H9 (cell line): ENCODE results near the gene HIBCH. TPM values are rescaled to one million over a fixed set of nuclear protein-coding genes. Genes with fewer than 3 reads are reported as not detected.

Experiments used
- DNase-seq: peaks from one replicate; pipeline ENCODE4 v3.0.0-alpha.2; 2017
- H2AFZ ChIP-seq: one replicate; pipeline ENCODE4 v1.6.1; 2013; ENCODE audit warnings: mild to moderate bottlenecking, low read length, control low read depth, moderate library complexity
- H2AK5ac ChIP-seq: 2 replicates; pipeline ENCODE4 v1.6.1; 2013; ENCODE audit warnings: low read length, control low read depth, mixed read lengths; ENCODE audit not compliant: insufficient read length
- H2BK120ac ChIP-seq: one replicate; pipeline ENCODE4 v1.6.1; 2013; ENCODE audit warnings: low read depth, mild to moderate bottlenecking, low read length, control low read depth, inconsistent platforms; ENCODE audit not compliant: poor library complexity, severe bottlenecking
- H2BK12ac ChIP-seq: 2 replicates; pipeline ENCODE4 v1.6.1; 2013; ENCODE audit warnings: low read length, control low read depth, mixed read lengths, low read depth; ENCODE audit not compliant: insufficient read length
- H2BK15ac ChIP-seq: 2 replicates; pipeline ENCODE4 v1.6.1; 2013; ENCODE audit warnings: low read depth, low read length, control low read depth
- H2BK20ac ChIP-seq: one replicate; pipeline ENCODE4 v1.6.1; 2013; ENCODE audit warnings: low read depth, mild to moderate bottlenecking, low read length, control low read depth, inconsistent platforms; ENCODE audit not compliant: poor library complexity, severe bottlenecking
- H2BK5ac ChIP-seq: 2 replicates; pipeline ENCODE4 v1.6.1; 2013; ENCODE audit warnings: low read length, control low read depth, mixed read lengths; ENCODE audit not compliant: insufficient read length
- H3K14ac ChIP-seq: 2 replicates; pipeline ENCODE4 v1.6.1; 2013; ENCODE audit warnings: low read length, control low read depth; ENCODE audit not compliant: insufficient read depth
- H3K18ac ChIP-seq: 2 replicates; pipeline ENCODE4 v1.6.1; 2013; ENCODE audit warnings: low read depth, mild to moderate bottlenecking, mixed read lengths, low read length, control low read depth; ENCODE audit not compliant: insufficient read length
- H3K23ac ChIP-seq: 2 replicates; pipeline ENCODE4 v1.6.1; 2013; ENCODE audit warnings: low read length, control low read depth, mixed read lengths, low read depth; ENCODE audit not compliant: insufficient read length
- H3K23me2 ChIP-seq: 2 replicates; pipeline ENCODE4 v1.6.1; 2013; ENCODE audit warnings: low read depth, mild to moderate bottlenecking, mixed read lengths, low read length, control low read depth; ENCODE audit not compliant: insufficient read length, poor library complexity, severe bottlenecking
- H3K27ac ChIP-seq: 2 replicates; pipeline ENCODE4 v1.5.1; 2013; ENCODE audit warnings: low read length, control low read depth, mixed read lengths, low read depth; ENCODE audit not compliant: insufficient read length
- H3K27me3 ChIP-seq: 2 replicates; pipeline ENCODE4 v1.6.1; 2013; ENCODE audit warnings: low read length, control low read depth, inconsistent platforms; ENCODE audit not compliant: insufficient read depth
- H3K4ac ChIP-seq: 2 replicates; pipeline ENCODE4 v1.6.1; 2013; ENCODE audit warnings: low read depth, mild to moderate bottlenecking, control low read depth, inconsistent platforms, low read length, moderate library complexity
- H3K4me1 ChIP-seq: 2 replicates; pipeline ENCODE4 v1.6.1; 2013; ENCODE audit warnings: low read length, control low read depth, inconsistent platforms; ENCODE audit not compliant: insufficient read depth
- H3K4me2 ChIP-seq: 2 replicates; pipeline ENCODE4 v1.6.1; 2013; ENCODE audit warnings: low read length, control low read depth, mixed read lengths; ENCODE audit not compliant: insufficient read length, insufficient read depth
- H3K56ac ChIP-seq: 2 replicates; pipeline ENCODE4 v1.6.1; 2013; ENCODE audit warnings: low read depth, mild to moderate bottlenecking, mixed read lengths, low read length, control low read depth; ENCODE audit not compliant: insufficient read length
- H3K79me1 ChIP-seq: 2 replicates; pipeline ENCODE4 v1.6.1; 2013; ENCODE audit warnings: low read depth, mild to moderate bottlenecking, moderate library complexity, low read length, control low read depth, inconsistent platforms; ENCODE audit not compliant: insufficient read depth, poor library complexity, severe bottlenecking
- H3K79me2 ChIP-seq: 2 replicates; pipeline ENCODE4 v1.6.1; 2013; ENCODE audit warnings: low read length, control low read depth, inconsistent platforms; ENCODE audit not compliant: insufficient read depth
- H3K9ac ChIP-seq: 2 replicates; pipeline ENCODE4 v1.6.1; 2013; ENCODE audit warnings: low read length, control low read depth, mixed read lengths; ENCODE audit not compliant: insufficient read length; ENCODE audit errors: extremely low read depth
- H3K9me3 ChIP-seq: one replicate; pipeline ENCODE4 v1.6.1; 2013; ENCODE audit warnings: low read depth, low read length, inconsistent platforms; ENCODE audit not compliant: control insufficient read depth
- H3T11ph ChIP-seq: one replicate; pipeline ENCODE4 v1.6.1; 2013; ENCODE audit warnings: mild to moderate bottlenecking, low read length, control low read depth, inconsistent platforms
- H4K20me1 ChIP-seq: one replicate; pipeline ENCODE4 v1.6.1; 2013; ENCODE audit not compliant: control insufficient read depth, insufficient read length, insufficient read depth
- H4K5ac ChIP-seq: 2 replicates; pipeline ENCODE4 v1.6.1; 2013; ENCODE audit warnings: low read depth, mild to moderate bottlenecking, mixed read lengths, low read length, control low read depth; ENCODE audit not compliant: insufficient read length
- H4K8ac ChIP-seq: replicated peaks from 2 replicates; pipeline ENCODE4 v1.6.1; 2013; ENCODE audit warnings: low read length, control low read depth, mixed read lengths, low read depth; ENCODE audit not compliant: insufficient read length
- H4K91ac ChIP-seq: 2 replicates; pipeline ENCODE4 v1.6.1; 2013; ENCODE audit warnings: low read depth, mild to moderate bottlenecking, moderate library complexity, mixed read lengths, low read length, control low read depth; ENCODE audit not compliant: insufficient read length
- H3K27ac Mint-ChIP-seq, 3 experiments: 2 replicates in 2 of 3; 3 replicates in 1 of 3; pipeline ENCODE4 v1.8.0; 2020 to 2021; ENCODE audit warnings: mixed read lengths in 3 of 3, mild to moderate bottlenecking in 1 of 3, moderate library complexity in 1 of 3
- H3K27me3 Mint-ChIP-seq: 2 replicates; pipeline ENCODE4 v1.8.0; 2021; ENCODE audit warnings: low read depth, mild to moderate bottlenecking, moderate library complexity, mixed read lengths
- H3K36me3 Mint-ChIP-seq, 3 experiments: 2 replicates in 2 of 3; 3 replicates in 1 of 3; pipeline ENCODE4 v1.8.0; 2020 to 2021; ENCODE audit warnings: low read depth in 3 of 3, mixed read lengths in 3 of 3; ENCODE audit not compliant: insufficient read depth in 1 of 3
- H3K4me1 Mint-ChIP-seq, 2 experiments: 2 replicates each; pipeline ENCODE4 v1.8.0; 2020; ENCODE audit warnings: mixed read lengths in 2 of 2
- H3K4me3 Mint-ChIP-seq, 2 experiments: 2 replicates in 1 of 2; 3 replicates in 1 of 2; pipeline ENCODE4 v1.8.0; 2020 to 2021; ENCODE audit warnings: mild to moderate bottlenecking in 2 of 2, mixed read lengths in 2 of 2, moderate library complexity in 1 of 2
- H3K9me3 Mint-ChIP-seq, 2 experiments: 2 replicates in 1 of 2; 3 replicates in 1 of 2; pipeline ENCODE4 v1.8.0; 2020; ENCODE audit warnings: mild to moderate bottlenecking in 2 of 2, mixed read lengths in 2 of 2, moderate library complexity in 1 of 2
- whole genome bisulfite sequencing: extraction: QIAGEN DNeasy Blood & Tissue Kit; methylation state at CpG from one replicate; pipeline ENCODE4 v1.1.7; 2013; ENCODE audit warnings: missing lambda C conversion rate, low lambda C conversion rate, mixed read lengths; ENCODE audit not compliant: insufficient read length; ENCODE audit errors: extremely low coverage; 5-methylcytosine and 5-hydroxymethylcytosine counted together
- total RNA-seq: library from RNA; stranded (reverse); gene quantifications from 2 replicates; pipeline ENCODE4 v1.2.1, GENCODE V29; 2021
- TF ChIP-seq, protein P1 (sequence below): fragments of 200-600 bp; sonication (generic); conservative IDR thresholded peaks from 3 replicates; pipeline ENCODE4 v1.8.0; 2021; ENCODE audit warnings: antibody characterized with exemption, mild to moderate bottlenecking

HIBCH gene
- total RNA-seq, 1 experiment from 2014 or later: 28.0 TPM

GRCh38 chr2:190361572-190361971, 41.9 kb upstream of the HIBCH start:
- no peaks in the 10 kb centered on the region for H3K9me3 ChIP-seq
- no peak overlapping the region for H3K27ac ChIP-seq
- H2AFZ ChIP-seq: no peak overlapping the region
- H3K23me2 ChIP-seq: no peaks in the 10 kb centered on the region
- no peak overlapping the region for H3K23ac ChIP-seq
- DNase-seq: no peak
- no peak overlapping the region for H2BK12ac ChIP-seq
- no peak overlapping the region for H2BK20ac ChIP-seq
- no peak overlapping the region for H4K91ac ChIP-seq
- Mint-ChIP-seq H3K4me1 (peaks cover 3 to 6% of the 10 kb centered on the region in 2 experiments; a peak in 3 of 4 replicates), H3K4me3 (no peak overlapping the region), H3K36me3 (no peaks in the 10 kb centered on the region), H3K27me3 (no peaks in the 10 kb centered on the region), H3K27ac (no peak overlapping the region), H3K9me3 (no peaks in the 10 kb centered on the region)
- TF ChIP-seq, protein P1, sequence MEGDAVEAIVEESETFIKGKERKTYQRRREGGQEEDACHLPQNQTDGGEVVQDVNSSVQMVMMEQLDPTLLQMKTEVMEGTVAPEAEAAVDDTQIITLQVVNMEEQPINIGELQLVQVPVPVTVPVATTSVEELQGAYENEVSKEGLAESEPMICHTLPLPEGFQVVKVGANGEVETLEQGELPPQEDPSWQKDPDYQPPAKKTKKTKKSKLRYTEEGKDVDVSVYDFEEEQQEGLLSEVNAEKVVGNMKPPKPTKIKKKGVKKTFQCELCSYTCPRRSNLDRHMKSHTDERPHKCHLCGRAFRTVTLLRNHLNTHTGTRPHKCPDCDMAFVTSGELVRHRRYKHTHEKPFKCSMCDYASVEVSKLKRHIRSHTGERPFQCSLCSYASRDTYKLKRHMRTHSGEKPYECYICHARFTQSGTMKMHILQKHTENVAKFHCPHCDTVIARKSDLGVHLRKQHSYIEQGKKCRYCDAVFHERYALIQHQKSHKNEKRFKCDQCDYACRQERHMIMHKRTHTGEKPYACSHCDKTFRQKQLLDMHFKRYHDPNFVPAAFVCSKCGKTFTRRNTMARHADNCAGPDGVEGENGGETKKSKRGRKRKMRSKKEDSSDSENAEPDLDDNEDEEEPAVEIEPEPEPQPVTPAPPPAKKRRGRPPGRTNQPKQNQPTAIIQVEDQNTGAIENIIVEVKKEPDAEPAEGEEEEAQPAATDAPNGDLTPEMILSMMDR: no peak
- no peaks in the 10 kb centered on the region for H3K79me2 ChIP-seq
- no peak overlapping the region for H3K4me2 ChIP-seq
- H3K9ac ChIP-seq: no peak overlapping the region
- H2AK5ac ChIP-seq: no peak overlapping the region
- no peaks in the 10 kb centered on the region for H4K20me1 ChIP-seq
- H3K56ac ChIP-seq: no peak overlapping the region
- H2BK120ac ChIP-seq: no peak overlapping the region
- H2BK5ac ChIP-seq: no peak overlapping the region
- no peak overlapping the region for H4K5ac ChIP-seq
- no peak overlapping the region for H4K8ac ChIP-seq
- H3K79me1 ChIP-seq: no peaks in the 10 kb centered on the region
- no CpG with 5 or more reads among the region's 2 CpGs for WGBS
- H3T11ph ChIP-seq: no peak overlapping the region
- no peak overlapping the region for H2BK15ac ChIP-seq
- no peak overlapping the region for H3K4ac ChIP-seq
- no peaks in the 10 kb centered on the region for H3K27me3 ChIP-seq
- H3K14ac ChIP-seq: no peak overlapping the region
- H3K4me1 ChIP-seq: no peaks in the 10 kb centered on the region
- H3K18ac ChIP-seq: no peak overlapping the region
